ENCODE measurements around the gene FARSB.

Gene FARSB

DNA sequence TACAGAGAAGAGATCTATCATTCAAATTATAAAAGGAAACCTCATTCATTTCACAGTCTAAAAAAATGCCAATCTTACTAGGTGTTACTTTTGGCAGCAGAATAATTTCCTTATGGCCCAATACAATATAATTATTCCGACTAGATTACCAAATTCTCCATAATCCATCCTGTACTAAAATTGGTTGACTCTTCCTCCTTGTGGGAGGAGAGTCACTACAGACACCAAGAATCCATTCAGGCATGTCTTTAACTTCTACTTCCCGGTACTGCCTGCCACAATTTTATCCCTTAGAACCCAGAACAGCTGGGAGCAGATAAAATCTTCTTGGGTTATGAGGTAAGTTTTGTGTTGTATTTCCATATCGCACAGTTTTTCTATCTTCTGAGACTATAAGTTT is 9.9 kb downstream of the FARSB start:
- no peak overlapping the region for H3K4me3 ChIP-seq (ENCODE audit: low read depth, low read length)
- TF ChIP-seq, protein P1, sequence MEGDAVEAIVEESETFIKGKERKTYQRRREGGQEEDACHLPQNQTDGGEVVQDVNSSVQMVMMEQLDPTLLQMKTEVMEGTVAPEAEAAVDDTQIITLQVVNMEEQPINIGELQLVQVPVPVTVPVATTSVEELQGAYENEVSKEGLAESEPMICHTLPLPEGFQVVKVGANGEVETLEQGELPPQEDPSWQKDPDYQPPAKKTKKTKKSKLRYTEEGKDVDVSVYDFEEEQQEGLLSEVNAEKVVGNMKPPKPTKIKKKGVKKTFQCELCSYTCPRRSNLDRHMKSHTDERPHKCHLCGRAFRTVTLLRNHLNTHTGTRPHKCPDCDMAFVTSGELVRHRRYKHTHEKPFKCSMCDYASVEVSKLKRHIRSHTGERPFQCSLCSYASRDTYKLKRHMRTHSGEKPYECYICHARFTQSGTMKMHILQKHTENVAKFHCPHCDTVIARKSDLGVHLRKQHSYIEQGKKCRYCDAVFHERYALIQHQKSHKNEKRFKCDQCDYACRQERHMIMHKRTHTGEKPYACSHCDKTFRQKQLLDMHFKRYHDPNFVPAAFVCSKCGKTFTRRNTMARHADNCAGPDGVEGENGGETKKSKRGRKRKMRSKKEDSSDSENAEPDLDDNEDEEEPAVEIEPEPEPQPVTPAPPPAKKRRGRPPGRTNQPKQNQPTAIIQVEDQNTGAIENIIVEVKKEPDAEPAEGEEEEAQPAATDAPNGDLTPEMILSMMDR (IDR thresholded peaks at IDR 0.05; ENCODE audit: low read depth, low read length) = no peak

DNA sequence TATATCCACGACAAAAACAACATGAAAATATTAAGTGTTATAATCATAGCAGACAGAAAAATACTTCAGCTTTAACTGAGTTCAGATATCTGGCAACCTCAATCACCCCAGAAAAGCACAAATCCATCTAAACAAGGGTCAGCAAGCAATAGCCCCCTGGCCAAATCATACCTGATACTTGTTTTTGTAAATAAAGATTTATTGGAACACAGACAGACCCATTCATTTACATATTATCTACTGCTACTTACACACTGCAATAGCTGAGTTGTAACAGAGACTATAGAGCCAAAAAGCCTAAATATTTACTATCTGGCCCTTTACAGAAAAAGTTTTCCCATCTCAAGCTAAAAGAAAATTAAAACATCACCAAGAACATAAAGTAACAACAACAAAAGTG is 12.8 kb downstream of the FARSB start:
- TF ChIP-seq, protein P1 (IDR thresholded peaks at IDR 0.05; ENCODE audit: low read depth, low read length) = no peak

DNA sequence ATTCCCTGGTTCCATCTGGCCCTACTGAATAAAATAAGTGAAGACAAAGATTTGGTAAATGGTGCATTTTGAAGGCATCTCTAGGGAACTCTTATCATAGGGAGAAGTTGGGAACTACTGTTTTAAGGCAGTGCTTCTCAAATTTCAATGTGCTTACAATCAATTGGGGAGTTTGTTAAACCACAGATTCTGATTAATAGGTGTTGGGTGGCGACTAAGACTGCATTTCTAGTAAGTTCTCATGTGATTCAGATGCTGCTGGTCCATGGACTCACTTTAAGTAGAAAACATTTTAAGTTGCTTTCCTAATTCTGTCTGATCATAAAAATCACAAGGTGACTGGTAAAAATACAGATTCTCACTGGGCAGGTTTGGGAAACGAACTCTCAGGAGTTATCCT is 14.6 kb downstream of the FARSB start:
- no peak overlapping the region for H3K4me3 ChIP-seq (ENCODE audit: low read depth, low read length)
- TF ChIP-seq, protein P1 (IDR thresholded peaks at IDR 0.05; ENCODE audit: low read depth, low read length) = no peak

More for the DNA sequence above, 12.8 kb downstream of the FARSB start:
- no peak overlapping the region for H3K4me3 ChIP-seq (ENCODE audit: low read depth, low read length)

DNA sequence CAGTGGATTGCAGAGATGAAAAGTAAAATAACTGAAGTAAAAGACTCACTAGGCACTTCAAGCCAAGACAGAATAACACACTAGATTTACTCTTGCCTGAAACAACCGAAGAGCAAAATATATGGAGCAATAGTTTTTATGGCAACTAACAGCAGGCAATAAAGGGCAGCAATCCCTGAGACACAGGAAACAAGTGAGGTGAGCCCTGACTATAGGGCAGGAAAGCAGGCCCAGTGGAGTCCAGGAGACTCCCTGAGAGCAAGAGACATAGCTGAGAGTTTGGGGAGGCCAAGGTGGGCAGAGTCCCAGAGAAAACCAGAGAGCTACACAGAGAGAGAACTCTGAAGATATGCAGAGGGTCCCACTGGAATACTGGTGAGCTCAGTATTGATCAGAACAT is 18.8 kb downstream of the FARSB start:
- no peak overlapping the region for H3K4me3 ChIP-seq (ENCODE audit: low read depth, low read length)
- TF ChIP-seq, protein P1 (IDR thresholded peaks at IDR 0.05; ENCODE audit: low read depth, low read length) = no peak

DNA sequence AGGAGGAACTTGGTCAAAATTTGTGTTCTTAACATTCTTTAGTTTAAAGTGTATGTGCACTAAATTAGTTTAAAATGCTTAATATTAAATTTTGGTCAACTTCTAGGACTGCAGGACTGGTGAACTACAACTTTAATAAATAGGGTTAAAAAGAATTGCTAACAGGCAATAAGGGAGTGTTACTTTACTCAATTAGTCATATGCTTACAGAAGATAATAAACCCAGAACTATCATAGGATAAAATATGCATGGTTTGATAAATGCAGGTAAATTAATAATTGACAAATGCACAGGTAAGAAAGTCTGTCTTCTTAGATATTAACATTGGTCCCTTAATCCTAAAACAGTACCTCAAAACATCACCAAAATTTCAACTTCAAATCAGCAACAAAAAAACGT is 20.6 kb downstream of the FARSB start:
- TF ChIP-seq, protein P1 (IDR thresholded peaks at IDR 0.05; ENCODE audit: low read depth, low read length) = no peak
- no peak overlapping the region for H3K4me3 ChIP-seq (ENCODE audit: low read depth, low read length)

DNA sequence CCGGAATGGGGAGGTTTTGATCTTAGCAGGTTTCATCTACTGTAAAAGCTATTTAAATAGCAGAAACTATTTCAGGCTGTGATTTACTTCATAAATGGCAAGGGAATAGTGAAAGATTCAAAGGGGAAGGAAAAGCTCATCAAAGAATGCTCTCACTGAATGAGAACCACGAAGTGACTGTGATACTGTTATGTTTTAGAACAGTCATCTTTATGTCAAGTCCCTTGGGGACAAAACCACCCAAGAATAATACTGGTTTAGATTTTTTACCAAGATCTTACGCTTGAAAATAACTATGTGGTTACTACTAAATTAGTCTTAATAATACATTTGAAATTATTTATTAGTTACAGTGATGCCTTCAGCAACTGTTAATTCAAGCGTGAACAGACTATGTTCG is 28.1 kb downstream of the FARSB start:
- TF ChIP-seq, protein P1 (IDR thresholded peaks at IDR 0.05; ENCODE audit: low read depth, low read length) = no peak
- no peak overlapping the region for H3K4me3 ChIP-seq (ENCODE audit: low read depth, low read length)

DNA sequence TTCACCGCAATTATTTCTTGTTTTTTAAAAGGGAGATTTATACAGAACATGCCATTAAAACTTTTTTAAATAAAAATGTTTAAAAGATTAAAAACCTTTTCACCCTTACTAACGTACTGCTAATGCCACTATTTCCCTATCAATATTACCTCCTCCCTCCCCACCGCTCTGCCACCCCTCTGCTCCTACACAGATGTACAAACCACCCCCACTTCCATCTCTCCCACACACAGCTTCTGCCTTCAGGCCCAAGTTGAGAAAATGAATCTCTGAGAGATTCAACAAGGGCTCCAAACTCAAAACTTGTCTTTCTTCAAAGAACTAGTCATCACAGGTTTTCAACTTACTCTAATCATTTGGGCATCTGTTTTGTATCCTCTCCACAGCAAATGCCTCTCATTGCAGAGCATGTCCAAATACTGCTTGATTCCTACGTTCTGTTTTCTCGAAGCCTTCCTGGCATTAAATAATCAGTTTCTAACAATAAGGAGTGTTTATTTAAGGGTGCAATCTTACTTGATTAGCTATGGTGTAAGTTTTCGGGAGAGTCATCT is 32.1 kb downstream of the FARSB start:
- H3K4me3 ChIP-seq (ENCODE audit: low read depth, low read length) = no peak overlapping the region
- TF ChIP-seq, protein P1 (IDR thresholded peaks at IDR 0.05; ENCODE audit: low read depth, low read length) = no peak

Measured in WI38 (cell line).